ENCODE results near the gene KCNJ18.
"Not testable (repeated sequence)": the region's sequence is repeated elsewhere in the genome, so short reads cannot be mapped to it uniquely, and the experiment has no call there.

KCNJ18 gene

GRCh38 chr17:21705021-21705601 is 12.8 kb downstream of the KCNJ18 start:
- no peak for DNase-seq

DNA sequence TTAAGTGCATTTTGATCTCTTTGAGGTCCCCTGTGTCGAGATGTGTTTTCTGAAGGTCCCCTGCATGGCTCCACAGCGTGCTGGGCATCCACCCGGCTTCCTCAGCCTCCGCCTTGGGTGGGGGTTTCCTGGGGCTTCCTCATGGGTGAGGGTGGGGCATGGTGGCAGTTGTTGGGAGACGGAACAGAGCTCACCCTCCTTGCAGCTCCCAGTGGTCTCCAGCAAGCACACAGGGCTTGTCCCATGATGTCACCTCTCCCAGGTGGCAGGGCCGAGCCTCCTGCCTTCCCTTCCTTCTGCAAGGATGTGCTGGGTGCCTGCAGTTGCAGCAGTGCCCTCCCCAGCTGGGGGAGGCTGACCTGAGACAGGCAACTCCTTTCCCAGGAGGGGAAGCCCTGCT is 13.4 kb downstream of the KCNJ18 start:
- DNase-seq, result not testable (repeated sequence)

- DNase-seq, result not testable (repeated sequence)
Observed at GRCh38 chr17:21706546-21706945, 14.2 kb downstream of the KCNJ18 start.

- DNase-seq, result not testable (repeated sequence)
Observed at GRCh38 chr17:21707131-21707530, 14.8 kb downstream of the KCNJ18 start.

- not testable (repeated sequence) for DNase-seq
Observed at GRCh38 chr17:21707711-21708611, 15.6 kb downstream of the KCNJ18 start.

GRCh38 chr17:21708612-21709535 is 16.6 kb downstream of the KCNJ18 start:
- DNase-seq, result not testable (repeated sequence)

DNA sequence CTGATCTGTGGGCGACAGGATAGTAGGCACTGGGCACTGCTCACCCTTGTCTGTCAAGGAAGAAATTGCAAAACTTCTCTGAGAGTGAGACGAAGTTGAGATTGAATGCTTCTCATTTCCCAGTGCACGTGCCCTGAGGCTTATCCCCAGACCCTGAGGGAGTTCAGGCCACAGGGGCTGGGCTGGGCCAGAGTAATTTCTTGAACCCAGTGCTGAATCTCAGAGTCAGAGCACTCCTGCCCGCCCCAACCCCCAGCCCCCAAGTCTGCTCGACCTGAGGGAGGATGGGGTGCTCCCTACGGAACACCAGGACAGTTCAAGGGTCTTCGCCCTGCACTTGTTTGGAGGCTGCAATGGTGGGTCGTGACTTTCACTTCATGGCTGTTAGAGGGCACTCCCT is 17.7 kb downstream of the KCNJ18 start:
- not testable (repeated sequence) for DNase-seq

DNA sequence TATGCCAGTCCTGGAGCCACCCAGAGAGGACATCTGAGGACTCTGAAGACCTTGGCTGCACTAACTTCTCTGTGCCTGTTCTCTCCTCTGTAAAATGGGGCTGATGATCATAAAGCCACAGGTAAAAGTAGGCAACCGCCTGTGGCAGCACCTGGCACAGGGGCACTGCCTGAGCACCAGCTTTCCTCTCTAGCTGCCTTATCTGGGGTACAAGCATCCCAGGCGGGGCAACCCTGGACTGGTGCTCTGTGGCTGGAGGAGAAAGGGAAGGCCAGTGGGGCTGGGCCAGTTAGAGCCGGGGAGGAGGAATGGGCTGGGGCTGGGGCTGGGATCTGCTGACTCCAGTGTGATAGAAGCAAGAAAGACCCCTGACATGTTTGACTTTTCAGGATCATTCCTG is 18.2 kb downstream of the KCNJ18 start:
- not testable (repeated sequence) for DNase-seq

DNA sequence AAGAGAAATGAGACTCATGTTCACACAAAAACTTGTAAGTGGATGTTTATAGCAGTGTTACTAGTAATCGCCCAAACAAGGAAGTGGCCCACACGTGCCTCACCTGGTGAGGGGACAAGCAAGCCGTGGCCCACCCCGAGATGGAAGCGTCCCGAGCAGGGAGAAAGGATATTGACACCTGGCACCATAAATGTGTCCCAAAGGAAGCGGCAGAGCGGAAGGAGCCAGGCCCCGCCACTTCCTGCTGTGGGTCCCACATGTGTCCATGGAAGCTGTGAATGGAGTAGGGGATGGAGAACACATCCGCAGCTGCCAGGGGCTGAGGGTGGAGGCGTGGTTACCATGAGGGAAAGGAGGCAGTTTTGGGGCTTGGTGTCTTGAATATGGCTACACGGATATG is 18.9 kb downstream of the KCNJ18 start:
- DNase-seq, result no peak

DNA sequence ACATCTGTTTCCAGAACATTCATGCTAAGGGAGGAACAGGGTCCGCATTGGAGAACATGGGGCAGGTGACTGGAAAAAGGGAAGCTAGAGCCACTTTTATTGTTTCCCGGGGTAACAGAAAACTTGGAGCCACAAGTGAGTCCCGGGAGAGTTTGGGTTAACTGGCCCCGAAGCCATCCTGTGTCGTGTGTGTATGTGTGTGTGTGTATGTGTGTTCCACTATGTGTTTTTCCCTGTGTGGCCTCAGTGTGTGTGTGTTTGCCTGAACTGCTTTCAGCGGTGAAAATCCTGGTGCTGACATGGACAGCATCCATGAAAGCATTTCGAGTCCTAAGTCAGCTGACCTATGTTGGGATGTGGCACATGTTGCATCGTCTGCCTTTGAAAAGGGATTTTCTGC is 20.7 kb downstream of the KCNJ18 start:
- not testable (repeated sequence) for DNase-seq

DNA sequence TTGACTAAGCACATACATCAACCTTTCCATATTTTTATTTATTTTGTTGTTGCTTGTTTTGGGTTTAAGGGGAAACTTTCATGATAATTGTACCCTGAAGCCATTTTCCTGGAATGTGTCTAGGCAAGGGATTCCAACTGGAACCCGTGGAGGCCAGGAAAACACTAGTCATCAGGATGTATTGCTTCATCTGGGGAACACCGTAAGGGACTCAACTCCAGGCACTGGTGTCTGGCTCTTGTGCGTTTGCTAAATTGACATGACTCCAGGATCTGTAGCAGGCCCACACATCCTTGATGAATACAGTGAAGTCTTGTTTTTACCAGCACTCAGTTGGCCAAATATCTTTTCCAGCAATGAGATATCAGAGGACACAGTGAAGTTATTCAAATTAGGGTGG is 21.3 kb downstream of the KCNJ18 start:
- DNase-seq, result not testable (repeated sequence)

DNA sequence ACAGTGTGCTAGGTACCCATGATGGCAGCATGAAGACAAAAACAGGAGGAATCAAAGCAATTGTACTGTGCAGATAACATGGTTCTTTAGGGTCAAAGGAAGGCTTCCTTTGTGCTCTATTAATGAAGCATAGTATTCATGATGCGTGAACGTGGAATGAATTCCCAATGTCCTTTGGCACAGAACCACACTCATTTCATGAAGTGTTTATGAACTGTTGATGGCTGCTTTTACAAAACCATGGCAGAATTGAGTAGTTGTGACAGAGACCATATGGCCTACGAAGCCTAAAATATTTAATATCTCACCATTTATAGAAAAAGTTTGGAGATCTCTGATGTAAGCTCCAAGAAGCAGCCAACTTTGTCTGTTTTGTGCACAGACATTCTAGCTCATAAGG is 22.4 kb downstream of the KCNJ18 start:
- DNase-seq, result not testable (repeated sequence)

DNA sequence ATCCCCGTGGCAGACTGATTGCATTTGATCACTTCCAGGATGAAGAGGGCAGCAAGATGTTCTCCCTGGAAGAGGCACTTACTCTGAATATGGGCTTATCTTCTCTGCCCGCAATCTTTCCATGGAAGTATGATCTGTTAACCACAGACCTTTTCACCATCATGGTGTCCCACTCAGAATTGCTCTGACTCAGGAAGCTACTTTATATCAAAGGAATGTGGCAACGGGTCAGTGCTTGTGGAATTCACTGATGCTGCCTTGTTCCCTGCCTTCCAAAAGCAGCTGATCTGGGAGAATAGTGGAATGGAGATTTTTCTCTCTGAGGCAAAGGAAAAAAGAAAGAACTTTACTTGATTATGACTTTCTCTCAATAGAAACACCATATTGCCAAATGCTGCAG is 23.6 kb downstream of the KCNJ18 start:
- not testable (repeated sequence) for DNase-seq

DNA sequence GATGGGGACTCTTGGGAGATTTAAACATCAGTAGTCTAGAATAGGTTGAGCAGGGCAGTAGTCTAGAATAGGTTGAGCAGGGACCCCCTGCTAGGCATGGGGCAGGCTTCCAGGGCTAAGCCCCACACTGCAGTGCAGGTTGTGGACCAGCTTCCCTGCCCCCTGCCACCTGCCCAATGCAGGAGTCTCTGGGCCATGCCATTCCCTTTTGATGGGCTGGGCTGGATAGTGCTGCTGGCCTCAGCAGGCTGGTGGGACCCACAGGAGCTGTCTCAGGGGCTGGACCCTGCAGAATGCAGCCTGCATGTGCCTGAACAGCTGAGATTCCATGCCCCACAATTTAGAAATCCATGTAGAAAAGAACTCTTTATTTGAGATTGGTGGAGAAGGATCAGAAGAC is 26.6 kb downstream of the KCNJ18 start:
- DNase-seq, result not testable (repeated sequence)

GRCh38 chr17:21719511-21720226 is 27.3 kb downstream of the KCNJ18 start:
- not testable (repeated sequence) for DNase-seq

DNA sequence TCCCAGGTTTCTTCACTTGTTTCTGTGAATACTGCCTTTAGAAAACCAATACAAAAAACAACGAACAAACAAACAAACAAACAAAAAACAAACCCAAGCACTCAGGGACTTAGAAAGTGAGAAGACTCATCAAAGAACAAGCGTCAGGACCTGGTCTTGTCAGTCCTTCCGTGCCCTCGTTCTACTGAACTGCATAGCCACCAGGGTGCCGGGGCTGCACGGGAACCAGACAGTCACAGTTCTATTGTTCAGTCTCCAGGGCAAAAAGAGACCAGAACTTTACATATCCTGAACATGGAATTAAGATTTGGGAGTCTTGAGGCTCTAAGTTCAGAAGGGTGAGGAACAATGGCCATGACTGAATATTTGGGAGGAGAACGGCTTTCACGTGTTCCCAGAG is 28.2 kb downstream of the KCNJ18 start:
- not testable (repeated sequence) for DNase-seq

DNA sequence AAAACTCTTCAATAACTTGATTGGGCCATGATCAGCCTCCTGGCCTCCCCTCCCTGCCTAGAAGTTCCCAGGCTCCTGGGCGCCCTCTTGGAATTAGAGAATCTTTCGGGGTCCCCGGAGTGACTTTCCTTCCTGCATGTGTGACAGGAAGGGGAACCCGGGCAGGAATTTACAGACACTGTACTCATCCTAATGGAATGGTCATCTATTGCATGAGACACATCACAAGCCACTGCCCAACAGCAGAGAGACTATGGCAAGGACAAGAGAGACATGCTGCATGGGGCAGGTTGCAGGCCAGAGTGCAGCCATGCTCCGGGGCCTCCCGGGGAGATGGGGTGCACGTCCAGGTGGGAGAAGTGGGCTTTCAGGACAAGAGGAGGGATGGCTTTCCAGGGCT is 29.9 kb downstream of the KCNJ18 start:
- DNase-seq, result not testable (repeated sequence)

DNA sequence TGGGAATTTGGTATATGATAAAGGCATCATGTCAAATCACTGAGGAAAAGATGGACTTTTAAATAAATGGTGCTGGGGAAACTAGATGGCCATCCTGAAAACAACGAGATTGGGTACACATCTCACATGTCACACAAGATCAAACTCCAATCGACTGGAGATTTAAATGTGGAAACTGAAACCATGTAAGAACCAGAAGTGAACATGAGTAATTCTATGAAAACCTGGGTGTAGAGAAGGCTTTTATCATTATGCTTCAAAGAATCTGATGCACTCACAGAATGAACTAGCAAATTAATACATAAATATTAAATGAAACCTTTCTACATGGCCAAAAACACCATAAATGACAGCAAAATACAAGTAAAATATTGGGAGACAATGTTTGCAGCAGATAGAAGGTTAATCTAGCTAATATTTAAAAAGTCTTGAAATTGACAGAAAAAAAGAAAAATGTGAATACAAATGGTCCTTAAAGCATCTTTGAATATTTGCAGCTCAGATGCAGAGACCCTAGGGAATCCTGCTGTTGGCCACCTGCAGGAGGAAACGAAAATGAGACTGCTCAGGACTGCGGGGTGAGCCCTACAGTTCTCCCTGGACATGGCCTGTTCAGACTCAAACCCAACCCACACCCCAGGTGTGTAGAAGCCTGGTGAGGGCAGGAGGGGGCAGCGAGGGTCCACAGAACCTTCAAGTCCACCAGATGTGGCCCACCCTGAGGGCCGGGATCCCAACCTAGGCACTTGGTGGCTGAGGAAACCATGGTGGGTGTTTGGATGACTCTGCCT is 32.1 kb downstream of the KCNJ18 start:
- not testable (repeated sequence) for DNase-seq

DNA sequence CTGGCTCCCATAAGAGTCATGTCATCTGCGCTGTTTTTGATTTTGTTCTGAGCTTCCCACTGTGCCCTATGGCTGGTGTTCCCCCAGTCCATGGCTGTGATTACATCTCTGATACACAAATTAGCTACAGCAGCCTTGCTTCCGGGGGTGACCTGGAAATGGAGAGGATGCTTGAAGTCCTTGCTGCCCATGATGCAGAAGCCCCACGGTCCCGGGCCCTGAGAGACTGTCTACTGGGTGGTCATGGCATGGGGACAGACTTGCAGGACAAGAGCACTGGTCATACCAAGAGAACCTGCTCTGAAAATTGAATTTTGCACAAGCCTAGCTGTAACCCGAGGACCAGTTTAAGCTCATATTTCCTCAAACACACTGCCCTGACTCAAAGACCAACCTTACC is 38.8 kb downstream of the KCNJ18 start:
- not testable (repeated sequence) for DNase-seq

DNA sequence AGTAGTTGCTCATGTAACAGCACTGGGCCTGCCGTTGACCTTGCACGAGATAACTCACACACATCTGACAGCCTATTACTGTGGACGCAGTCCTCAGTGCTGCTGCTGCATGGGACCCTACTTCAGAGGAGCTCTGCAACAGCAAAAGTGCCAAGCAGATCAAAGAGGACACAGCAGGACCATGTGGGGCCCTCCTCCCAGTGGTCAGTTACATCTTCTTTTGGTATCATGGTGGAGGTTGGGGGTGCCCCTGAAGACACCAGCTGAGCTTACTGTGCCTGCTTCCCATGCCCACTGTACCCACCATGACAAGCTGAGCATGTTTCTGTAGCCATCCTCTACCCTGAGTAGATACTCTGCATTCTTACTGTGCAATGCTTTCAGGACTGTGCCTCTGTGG is 41.6 kb downstream of the KCNJ18 start:
- not testable (repeated sequence) for DNase-seq

GRCh38 chr17:21735814-21736213 is 43.5 kb downstream of the KCNJ18 start:
- not testable (repeated sequence) for DNase-seq
